Measurements from ENCODE around the gene FKBP10. TPM values are rescaled to one million over a fixed set of nuclear protein-coding genes. Genes with fewer than 3 reads are reported as not detected.

The FKBP10 gene
- total and polyA plus RNA-seq, 9 of the 15 experiments (the other 6 are each of a cell fraction or from before 2014, with no cell fraction given), result 0.03 to 3.0 (median 1.4) TPM; not detected in 1

- TF ChIP-seq MNT (conservative IDR thresholded peaks at IDR 0.05) (peak in 1 of 2 experiments; percentile 77; a peak in 3 of 4 replicates), ZNF592 (IDR thresholded peaks at IDR 0.05) (peak; percentile 69), ZNF395 (CRISPR knock-in tag; IDR thresholded peaks at IDR 0.05) (peak; percentile 54; the same call in 1 of the 2 replicates), FOXJ2 (tag; IDR thresholded peaks at IDR 0.05) (peak; percentile 32; the same call in 1 of the 2 replicates), CHD2 (IDR thresholded peaks at IDR 0.05; ENCODE audit: low read depth, low read length) (no peak), HOXB6 (CRISPR knock-in tag; IDR thresholded peaks at IDR 0.05; ENCODE audit: borderline replicate concordance) (no peak), FOXK2 (conservative IDR thresholded peaks at IDR 0.05 in 1 of 2, IDR thresholded peaks at IDR 0.05 in 1 of 2; ENCODE audit: low read depth in 2 of 2) (peak; percentile 84 to 86), ZNF766 (CRISPR knock-in tag; conservative IDR thresholded peaks at IDR 0.05) (0 out of 2 replicates have a peak, but pooled peaks have one; percentile 26), FOSL1 (tag; conservative IDR thresholded peaks at IDR 0.05) (peak; percentile 77), ZBTB2 (IDR thresholded peaks at IDR 0.05) (no peak), HDAC8 (tag; IDR thresholded peaks at IDR 0.05) (0 out of 2 replicates have a peak, but pooled peaks have one; percentile 39), MTA2 (IDR thresholded peaks at IDR 0.05; ENCODE audit: low read depth) (no peak; the same call in 1 of the 2 replicates), SNAPC5 (CRISPR knock-in tag; IDR thresholded peaks at IDR 0.05) (no peak)
Observed at GRCh38 chr17:41792845-41793783, 19.7 kb upstream of the FKBP10 start (continued).

All from K562 (cell line).